Stimulated activated effector memory CD8-positive, alpha-beta T cell treated with anti-CD3 and anti-CD28 coated beads, Interleukin-12 subunit alpha, Interleukin-12 subunit beta, amount 100 ng/mL, for 72 hours (primary cell): ENCODE results near the gene ZNF70.

Source experiments
- ATAC-seq: fragments of 150-1000 bp; cut with Tn5 transposase; 2 replicates; pipeline ENCODE4 v1.10.0; 2021
- DNase-seq, 2 donors: peaks; one replicate each; pipeline ENCODE4 v3.0.0; 2021 to 2022; ENCODE audit warnings: low spot score in 2 of 2
- H3K27ac Mint-ChIP-seq: one replicate; pipeline ENCODE4 v1.8.0; 2022; ENCODE audit warnings: mild to moderate bottlenecking, mixed read lengths
- H3K36me3 Mint-ChIP-seq: one replicate; pipeline ENCODE4 v1.8.0; 2022; ENCODE audit warnings: mild to moderate bottlenecking, mixed read lengths
- H3K4me1 Mint-ChIP-seq: one replicate; pipeline ENCODE4 v1.8.0; 2022; ENCODE audit warnings: mixed read lengths
- H3K4me3 Mint-ChIP-seq: one replicate; pipeline ENCODE4 v1.8.0; 2022; ENCODE audit warnings: mild to moderate bottlenecking, mixed read lengths
- H3K9me3 Mint-ChIP-seq: one replicate; pipeline ENCODE4 v1.8.0; 2022; ENCODE audit warnings: mixed read lengths

ZNF70 gene

DNA sequence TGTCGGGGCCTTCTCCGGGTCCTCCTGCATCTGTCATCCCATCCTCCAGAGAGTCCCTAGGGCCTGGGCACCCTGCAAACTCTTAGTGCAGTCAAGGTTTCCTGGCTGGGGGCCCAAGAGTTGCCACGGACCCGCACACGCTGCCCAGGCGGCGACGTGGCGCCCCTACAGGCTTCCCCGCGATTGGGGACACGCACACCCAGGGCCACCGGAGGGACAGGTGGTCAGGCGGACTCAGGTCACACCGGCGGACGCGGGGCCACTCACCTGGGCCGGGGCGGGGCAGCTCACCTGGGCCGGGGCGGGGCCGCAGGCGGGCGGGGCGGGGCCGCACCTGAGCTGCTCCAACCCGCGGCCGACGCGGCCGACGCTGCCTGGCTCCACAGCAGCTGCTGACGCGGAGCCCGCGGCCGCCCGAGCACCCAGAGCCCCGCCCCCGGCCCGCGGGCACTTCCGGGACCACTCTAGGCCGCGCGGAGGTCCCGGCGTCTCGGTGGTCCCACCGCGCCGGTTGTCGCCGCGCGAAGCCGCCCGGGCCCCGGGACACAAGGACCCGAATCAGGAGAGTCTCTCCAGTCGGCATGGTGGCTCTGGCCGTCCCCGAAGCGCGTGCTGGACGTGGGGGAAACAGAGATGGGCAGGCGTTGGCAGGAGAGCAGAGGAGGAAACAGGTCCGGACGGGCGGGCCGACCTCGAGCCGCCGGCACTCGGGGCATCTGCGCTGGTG is at the start of gene ZNF70:
TSS of gene ZNF70 (minus strand) at position 399 of the 727 bp plus-strand sequence. CDS start 5,972 bp downstream, outside the sequence.
- H3K36me3 Mint-ChIP-seq = peaks cover 4% of the 10 kb centered on the region
- ATAC-seq (peak; percentile 99), DNase-seq (peak; percentile 79 to 90)
- peaks cover 18% of the 10 kb centered on the region for H3K4me1 Mint-ChIP-seq
- H3K9me3 Mint-ChIP-seq = no peaks in the 10 kb centered on the region
- H3K27ac Mint-ChIP-seq = peak within 1 kb of the TSS; percentile 88
- peak within 1 kb of the TSS; percentile 84 for H3K4me3 Mint-ChIP-seq

DNA sequence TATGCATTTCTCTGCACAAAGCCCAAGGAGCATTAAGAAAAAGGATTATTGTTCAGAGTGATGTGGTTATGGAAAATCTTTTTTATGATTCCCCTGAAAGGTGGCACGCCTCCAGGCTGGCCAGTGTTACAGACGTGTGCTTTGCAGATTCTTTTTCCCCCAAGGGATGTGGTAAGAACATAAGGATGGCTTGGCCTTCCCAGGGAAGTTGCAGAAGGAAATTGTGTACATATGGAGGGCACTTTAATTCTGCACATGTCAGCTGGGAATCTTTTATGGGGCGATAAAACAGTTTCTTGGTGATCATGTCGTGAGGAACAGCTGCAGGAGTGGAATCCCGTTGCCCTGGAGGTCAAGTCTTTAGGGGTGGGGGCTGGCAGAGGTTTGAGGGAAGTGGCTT is 45.5 kb upstream of the ZNF70 start:
- Mint-ChIP-seq H3K9me3 (no peaks in the 10 kb centered on the region), H3K27ac (peak overlapping the region; percentile 37), H3K4me3 (no peak overlapping the region), H3K4me1 (peaks cover 12% of the 10 kb centered on the region), H3K36me3 (peaks cover 96% of the 10 kb centered on the region)
- DNase-seq (no peak), ATAC-seq (no peak)

DNA sequence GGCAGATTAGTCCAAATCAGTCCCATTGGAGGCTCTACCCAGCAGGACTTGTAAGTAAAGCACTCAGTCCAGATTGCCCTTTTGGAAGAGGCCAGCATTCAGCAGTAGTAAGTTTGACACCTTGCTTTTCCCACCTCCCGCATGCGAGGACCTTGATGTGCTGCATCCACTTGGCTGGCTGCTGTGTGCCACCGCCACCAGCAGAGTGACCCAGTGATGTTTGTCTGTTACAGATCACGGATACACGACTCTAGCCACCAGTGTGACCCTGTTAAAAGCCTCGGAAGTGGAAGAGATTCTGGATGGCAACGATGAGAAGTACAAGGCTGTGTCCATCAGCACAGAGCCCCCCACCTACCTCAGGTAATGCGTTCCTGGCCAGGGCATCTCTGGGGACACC is 42.4 kb upstream of the ZNF70 start:
- no peak overlapping the region for H3K4me3 Mint-ChIP-seq
- peak overlapping the region; percentile 68 for H3K27ac Mint-ChIP-seq
- no peak for DNase-seq
- no peaks in the 10 kb centered on the region for H3K9me3 Mint-ChIP-seq
- peaks cover 78% of the 10 kb centered on the region for H3K36me3 Mint-ChIP-seq
- ATAC-seq = no peak
- peaks cover 13% of the 10 kb centered on the region for H3K4me1 Mint-ChIP-seq

DNA sequence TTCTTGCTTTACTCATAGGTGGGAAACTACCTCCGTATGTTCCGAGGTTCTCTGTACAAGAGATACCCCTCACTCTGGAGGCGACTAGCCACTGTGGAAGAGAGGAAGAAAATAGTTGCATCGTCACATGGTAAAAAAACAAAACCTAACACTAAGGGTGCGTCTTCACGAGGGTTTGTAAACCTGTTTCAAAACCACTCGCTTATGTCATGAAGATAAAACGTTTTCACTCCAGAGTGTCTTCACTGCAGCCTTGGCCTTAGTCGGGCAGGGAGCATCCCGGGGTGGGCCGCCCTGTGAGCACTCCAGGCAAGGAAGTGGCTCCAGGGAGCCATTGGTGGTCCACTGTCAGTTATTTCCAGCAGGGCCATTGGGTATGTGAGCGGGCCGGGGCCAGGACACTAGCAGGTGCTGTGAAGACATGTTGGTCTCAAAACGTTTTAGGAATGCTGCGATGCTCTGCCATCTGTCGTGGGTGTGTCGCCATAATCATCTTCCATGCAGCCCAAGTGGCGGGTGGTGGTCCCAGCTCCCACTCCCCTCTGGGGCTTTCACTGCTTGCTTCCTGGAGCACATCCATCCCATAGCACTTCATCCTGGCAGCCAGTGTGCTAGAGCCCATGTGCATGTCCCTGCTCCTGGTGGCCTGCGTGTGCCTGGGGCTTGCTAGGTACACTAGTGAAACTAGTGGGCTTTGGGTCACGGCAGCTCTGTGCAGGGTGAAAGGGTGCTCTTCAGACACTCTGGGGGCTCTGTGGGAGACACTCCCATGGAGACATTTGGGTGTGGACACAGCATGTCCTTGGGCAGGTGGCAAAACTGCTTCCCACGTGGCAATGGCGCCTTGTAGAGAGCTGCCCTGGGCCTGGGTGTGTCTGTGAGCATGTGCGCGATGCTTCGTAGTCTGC is 41.1 kb upstream of the ZNF70 start:
- peaks cover 66% of the 10 kb centered on the region for H3K36me3 Mint-ChIP-seq
- no peaks in the 10 kb centered on the region for H3K9me3 Mint-ChIP-seq
- H3K27ac Mint-ChIP-seq = no peak overlapping the region
- DNase-seq (no peak), ATAC-seq (no peak)
- no peak overlapping the region for H3K4me3 Mint-ChIP-seq
- H3K4me1 Mint-ChIP-seq = peaks cover 13% of the 10 kb centered on the region

DNA sequence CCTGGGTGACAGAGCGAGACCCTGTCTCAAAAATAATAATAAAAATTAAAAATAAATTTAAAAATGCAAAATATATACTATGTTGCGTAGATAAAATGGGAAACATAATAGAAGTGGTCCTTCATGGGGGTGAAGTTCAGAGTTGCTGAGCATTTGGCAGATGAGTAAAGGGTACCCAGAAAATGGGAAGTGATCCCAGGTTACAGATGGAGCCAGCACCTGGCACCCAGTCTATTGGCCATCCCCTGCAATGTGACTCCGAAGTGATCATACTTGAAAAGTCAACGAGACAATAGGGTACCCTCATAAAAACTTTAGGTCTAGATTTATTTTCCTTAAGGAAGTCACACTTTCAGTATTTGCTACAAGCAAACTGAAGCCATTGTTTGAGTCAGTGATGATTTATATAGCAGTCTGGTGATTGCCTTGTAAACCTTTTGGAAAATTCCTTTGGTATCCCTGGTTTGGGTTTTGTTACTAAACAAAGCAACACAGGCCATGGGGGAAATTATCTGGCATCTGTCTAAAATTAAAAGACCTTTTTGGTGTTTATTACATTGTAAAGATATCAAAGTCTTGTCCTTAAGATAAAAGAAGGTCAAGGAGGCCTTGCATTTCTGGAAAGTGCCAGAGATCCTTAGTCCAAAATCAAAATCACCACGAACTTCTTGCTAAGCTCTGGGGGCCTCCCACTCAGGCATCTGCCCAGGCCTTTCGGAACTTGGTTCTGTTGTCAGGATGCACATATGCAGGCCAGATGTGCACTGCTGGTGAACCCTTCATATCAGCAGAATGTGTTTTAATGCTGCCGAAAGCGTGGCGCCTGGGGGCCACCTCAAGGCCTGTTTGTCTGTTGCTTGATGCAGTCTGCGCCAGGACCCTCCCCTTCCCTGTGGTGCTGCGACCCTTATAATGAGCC is 40.2 kb upstream of the ZNF70 start:
- Mint-ChIP-seq H3K4me3 (no peak overlapping the region), H3K27ac (no peak overlapping the region), H3K4me1 (peaks cover 20% of the 10 kb centered on the region), H3K9me3 (no peaks in the 10 kb centered on the region), H3K36me3 (peaks cover 63% of the 10 kb centered on the region)
- DNase-seq (no peak), ATAC-seq (no peak)

DNA sequence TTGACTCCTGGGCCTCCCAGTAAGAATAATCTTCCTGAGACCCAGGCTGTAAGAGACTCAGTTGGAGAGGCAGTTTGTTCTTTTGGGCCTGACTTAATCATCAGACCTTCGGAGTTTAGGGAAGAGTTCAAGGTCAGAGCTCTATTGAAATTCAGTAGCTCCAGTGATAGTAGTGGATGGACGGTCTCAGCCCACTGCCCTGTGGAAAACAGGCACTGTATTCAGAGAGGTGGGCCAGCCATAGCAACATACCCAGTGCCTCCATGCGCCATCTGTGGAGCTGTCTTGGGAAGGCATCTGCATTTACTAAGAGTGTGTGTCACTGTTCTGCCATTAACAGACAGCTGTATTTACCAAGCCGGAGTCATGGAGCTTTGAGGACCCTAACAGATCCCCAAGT is 38.7 kb upstream of the ZNF70 start:
- Mint-ChIP-seq H3K27ac (peak overlapping the region; percentile 43), H3K36me3 (peaks cover 49% of the 10 kb centered on the region), H3K4me3 (no peak overlapping the region), H3K4me1 (peaks cover 20% of the 10 kb centered on the region), H3K9me3 (no peaks in the 10 kb centered on the region)
- no peak for DNase-seq
- no peak for ATAC-seq

DNA sequence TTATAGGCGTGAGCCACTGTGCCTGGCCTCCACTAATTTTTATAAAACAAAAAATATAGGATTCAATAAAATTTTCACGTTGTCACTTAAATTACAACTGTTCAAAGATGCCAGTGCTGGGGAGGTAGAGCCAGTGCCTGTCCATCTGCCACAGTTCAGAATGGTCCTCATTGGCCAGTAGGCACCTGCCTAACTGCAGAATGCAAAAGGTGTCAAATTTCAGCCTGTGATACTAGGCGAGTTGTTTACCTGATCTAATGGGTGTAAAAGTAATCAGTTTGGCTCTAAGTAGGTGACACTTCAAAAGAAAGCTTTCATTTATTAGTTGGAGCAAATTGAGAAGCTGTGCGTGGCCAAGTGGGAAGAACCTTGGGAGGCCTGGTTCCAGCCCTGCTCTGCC is 38.2 kb upstream of the ZNF70 start:
- peaks cover 44% of the 10 kb centered on the region for H3K36me3 Mint-ChIP-seq
- H3K4me3 Mint-ChIP-seq = peak overlapping the region; percentile 75
- no peak for DNase-seq
- H3K4me1 Mint-ChIP-seq = peaks cover 20% of the 10 kb centered on the region
- no peak overlapping the region for H3K27ac Mint-ChIP-seq
- no peak for ATAC-seq
- H3K9me3 Mint-ChIP-seq = no peaks in the 10 kb centered on the region

DNA sequence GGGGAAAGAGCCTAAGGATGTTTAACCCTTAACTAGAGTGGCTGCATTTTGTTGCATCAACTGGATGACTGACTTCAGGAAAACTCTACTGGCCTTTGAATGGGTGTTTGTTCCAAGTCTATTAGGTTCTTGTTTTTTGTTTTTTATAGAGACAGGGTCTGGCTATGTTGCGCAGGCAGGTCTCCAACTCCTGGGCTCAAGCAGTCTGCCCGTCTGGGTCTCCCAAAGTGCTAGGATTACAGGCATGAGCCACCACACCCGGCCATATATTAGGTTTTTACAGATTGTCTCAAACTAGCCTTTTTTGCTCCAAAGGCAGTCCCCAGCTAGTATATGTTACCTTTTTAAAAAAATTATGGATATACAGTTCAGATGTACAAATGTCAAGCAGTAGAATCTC is 37.0 kb upstream of the ZNF70 start:
- ATAC-seq (no peak), DNase-seq (no peak)
- Mint-ChIP-seq H3K36me3 (peaks cover 32% of the 10 kb centered on the region), H3K27ac (peak overlapping the region; percentile 92), H3K4me1 (peaks cover 20% of the 10 kb centered on the region), H3K9me3 (no peaks in the 10 kb centered on the region), H3K4me3 (peak overlapping the region; percentile 75)

DNA sequence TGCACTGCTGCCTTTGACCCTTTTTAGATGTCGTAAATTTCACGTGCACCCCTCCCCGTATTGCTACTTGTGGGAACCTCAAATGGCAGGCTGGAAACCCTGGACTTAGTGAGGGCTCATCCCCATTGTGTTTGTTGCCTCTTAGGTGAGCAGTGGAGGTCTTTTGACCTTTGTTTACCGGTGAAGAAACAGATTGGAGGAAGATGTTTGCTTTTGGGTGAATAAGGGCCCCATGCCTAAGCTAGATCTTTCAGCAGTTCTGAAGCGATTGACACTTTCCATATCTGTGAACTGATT is 36.6 kb upstream of the ZNF70 start:
- ATAC-seq (peak; percentile 38), DNase-seq (no peak)
- Mint-ChIP-seq H3K4me3 (peak overlapping the region; percentile 75), H3K4me1 (peaks cover 19% of the 10 kb centered on the region), H3K27ac (peak overlapping the region; percentile 92), H3K9me3 (no peaks in the 10 kb centered on the region), H3K36me3 (peaks cover 28% of the 10 kb centered on the region)

DNA sequence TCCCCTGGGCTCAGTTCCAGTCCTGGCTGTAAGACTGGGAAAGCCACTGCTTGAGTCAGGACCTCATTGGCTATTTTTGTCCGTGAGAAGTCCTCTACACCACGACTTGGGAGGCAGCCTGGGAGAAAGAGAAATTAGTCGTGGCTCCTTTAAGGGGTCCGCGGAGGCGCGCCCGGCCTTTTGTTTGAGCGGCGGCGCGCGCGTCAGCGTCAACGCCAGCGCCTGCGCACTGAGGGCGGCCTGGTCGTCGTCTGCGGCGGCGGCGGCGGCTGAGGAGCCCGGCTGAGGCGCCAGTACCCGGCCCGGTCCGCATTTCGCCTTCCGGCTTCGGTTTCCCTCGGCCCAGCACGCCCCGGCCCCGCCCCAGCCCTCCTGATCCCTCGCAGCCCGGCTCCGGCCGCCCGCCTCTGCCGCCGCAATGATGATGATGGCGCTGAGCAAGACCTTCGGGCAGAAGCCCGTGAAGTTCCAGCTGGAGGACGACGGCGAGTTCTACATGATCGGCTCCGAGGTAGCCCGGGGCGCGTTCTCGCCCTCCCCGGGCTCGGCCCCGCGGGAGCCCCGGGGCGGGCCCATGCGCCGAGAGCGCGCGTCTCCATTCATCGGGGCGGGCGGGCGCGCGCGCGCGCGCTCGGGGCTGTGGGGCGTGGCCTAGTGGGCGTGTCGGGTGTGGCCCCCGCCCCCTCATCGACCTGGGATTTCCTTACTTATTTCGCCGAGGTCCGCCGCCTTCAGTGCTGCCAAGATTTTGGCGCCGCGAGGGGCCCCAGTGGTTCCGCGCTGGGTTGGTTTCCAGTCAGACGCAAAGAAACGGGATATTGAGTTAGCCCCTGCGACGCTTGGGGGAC is 36.1 kb upstream of the ZNF70 start, which contains the start of gene SMARCB1:
TSS of gene SMARCB1 (plus strand) at position 215 of the 848 bp plus-strand sequence. CDS start at position 419, 204 bp downstream.
- ATAC-seq (peak; percentile 90), DNase-seq (peak; percentile 80 to 91)
- Mint-ChIP-seq H3K4me1 (peaks cover 14% of the 10 kb centered on the region), H3K4me3 (peak within 1 kb of the TSS; percentile 75), H3K9me3 (no peaks in the 10 kb centered on the region), H3K36me3 (peaks cover 22% of the 10 kb centered on the region), H3K27ac (peak within 1 kb of the TSS; percentile 92)

DNA sequence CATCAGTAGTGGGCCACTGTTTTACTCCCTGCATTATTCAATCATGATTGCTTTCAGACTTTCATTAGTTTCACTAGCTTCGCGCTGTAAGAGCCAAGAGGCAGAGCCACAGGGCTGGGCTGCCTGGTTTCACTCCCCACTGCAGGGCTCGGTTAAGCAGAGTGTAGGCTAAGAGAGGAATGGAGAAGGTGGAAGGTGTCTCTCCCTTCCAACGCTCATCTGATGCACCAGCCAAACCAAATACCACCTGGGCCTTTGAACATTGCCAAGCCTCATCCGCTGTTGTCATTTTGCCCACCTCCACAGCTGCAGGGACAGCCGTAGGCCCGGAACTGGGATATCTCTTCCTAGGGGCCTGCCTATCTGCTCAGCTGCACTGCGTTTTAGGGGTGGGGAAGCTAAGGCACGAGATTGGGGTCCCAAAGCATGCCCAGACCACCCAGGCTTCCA is 35.4 kb upstream of the ZNF70 start:
- H3K36me3 Mint-ChIP-seq = peaks cover 21% of the 10 kb centered on the region
- H3K4me1 Mint-ChIP-seq = peaks cover 14% of the 10 kb centered on the region
- peak overlapping the region; percentile 92 for H3K27ac Mint-ChIP-seq
- ATAC-seq (no peak), DNase-seq (no peak)
- H3K4me3 Mint-ChIP-seq = peak overlapping the region; percentile 75
- no peaks in the 10 kb centered on the region for H3K9me3 Mint-ChIP-seq

DNA sequence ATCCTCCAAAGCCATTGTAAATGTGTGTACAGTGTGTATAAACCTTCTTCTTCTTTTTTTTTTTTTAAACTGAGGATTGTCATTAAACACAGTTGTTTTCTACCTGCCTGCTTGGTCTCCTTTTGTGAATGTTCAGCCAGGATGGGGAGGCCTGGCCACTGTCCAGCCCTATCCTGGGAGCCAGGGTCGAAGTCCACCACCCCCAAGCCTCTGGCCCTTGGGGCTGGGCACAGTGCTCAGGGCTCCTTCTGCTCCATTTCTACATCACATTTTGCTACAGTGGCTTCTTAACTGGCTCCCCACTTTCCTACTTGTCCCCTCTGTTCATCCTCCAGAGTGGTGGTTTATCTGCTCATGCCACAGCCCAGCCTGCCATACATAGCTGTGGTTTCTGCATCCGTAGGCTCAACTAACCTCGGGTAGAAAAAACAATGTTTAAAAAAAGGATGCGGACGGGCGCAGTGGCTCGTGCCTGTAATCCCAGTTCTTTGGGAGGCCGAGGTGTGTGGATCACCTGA is 33.4 kb upstream of the ZNF70 start:
- Mint-ChIP-seq H3K36me3 (peaks cover 17% of the 10 kb centered on the region), H3K4me3 (no peak overlapping the region), H3K4me1 (peaks cover 11% of the 10 kb centered on the region), H3K9me3 (no peaks in the 10 kb centered on the region), H3K27ac (peak overlapping the region; percentile 73)
- ATAC-seq = no peak
- DNase-seq = no peak

DNA sequence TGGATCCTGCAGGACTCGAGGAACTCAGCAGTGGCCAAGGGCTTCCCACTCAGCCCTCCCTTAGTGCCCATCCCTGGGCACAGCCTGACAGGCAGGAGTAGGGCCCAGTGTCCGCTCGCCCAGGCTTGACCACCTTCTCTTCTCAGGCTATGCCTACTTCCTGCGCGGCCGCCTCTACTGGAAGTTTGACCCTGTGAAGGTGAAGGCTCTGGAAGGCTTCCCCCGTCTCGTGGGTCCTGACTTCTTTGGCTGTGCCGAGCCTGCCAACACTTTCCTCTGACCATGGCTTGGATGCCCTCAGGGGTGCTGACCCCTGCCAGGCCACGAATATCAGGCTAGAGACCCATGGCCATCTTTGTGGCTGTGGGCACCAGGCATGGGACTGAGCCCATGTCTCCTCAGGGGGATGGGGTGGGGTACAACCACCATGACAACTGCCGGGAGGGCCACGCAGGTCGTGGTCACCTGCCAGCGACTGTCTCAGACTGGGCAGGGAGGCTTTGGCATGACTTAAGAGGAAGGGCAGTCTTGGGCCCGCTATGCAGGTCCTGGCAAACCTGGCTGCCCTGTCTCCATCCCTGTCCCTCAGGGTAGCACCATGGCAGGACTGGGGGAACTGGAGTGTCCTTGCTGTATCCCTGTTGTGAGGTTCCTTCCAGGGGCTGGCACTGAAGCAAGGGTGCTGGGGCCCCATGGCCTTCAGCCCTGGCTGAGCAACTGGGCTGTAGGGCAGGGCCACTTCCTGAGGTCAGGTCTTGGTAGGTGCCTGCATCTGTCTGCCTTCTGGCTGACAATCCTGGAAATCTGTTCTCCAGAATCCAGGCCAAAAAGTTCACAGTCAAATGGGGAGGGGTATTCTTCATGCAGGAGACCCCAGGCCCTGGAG is 32.6 kb upstream of the ZNF70 start:
- no peak for ATAC-seq
- H3K36me3 Mint-ChIP-seq = peaks cover 9% of the 10 kb centered on the region
- H3K4me1 Mint-ChIP-seq = peaks cover 11% of the 10 kb centered on the region
- H3K4me3 Mint-ChIP-seq = no peak overlapping the region
- no peaks in the 10 kb centered on the region for H3K9me3 Mint-ChIP-seq
- no peak overlapping the region for H3K27ac Mint-ChIP-seq
- no peak for DNase-seq
